HG02623 (cell line): Measurements from ENCODE around the gene EXOC1.
A peak's percentile ranks its signal among the peaks of the same experiment; 100 is the strongest.

Experiments used
- ATAC-seq: cut with Tn5 transposase; IDR thresholded peaks from one replicate; pipeline ENCODE4 v1.9.1; 2021; ENCODE audit warnings: moderate library complexity; ENCODE audit not compliant: unreplicated experiment

EXOC1 gene

DNA sequence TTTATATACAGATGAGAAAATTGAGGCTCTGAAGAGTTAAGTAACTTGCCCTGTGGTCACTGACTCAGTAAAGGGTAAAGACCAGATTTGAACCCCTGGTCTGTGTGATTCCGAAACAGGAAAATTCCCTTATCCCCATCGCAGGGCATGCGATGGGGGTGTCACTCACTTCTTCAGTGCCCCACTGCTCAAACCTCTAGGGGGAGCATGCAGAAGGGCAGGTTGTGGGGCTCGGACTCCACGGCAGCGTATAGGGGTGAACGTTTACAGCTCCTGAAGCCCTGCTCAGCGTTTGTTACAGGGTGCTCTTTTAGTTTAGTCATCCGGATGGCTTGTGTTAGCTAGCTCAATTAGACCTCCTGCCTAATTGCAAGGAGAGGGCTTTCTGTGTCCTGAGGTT lies 3.7 kb upstream of the EXOC1 start:
- no peak for ATAC-seq

DNA sequence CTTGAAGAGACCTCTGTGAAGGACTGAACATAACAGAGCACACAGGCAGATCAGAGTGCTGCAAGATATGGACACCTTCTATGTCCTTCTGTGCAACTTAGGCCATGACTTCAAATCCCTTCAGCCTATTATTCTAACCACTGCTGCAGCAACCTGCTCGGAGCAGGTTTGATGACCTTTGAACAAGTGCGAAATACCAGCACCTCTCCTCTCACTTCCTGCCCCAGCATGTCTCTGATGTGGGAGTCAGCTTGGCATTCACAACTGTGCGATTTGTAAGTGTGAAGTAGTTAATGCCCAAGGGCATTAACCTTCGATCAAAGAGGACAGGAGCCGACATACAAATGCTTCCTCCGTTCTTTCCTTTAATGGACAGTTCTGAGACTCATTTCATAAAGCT lies 1.6 kb upstream of the EXOC1 start:
- ATAC-seq = no peak

DNA sequence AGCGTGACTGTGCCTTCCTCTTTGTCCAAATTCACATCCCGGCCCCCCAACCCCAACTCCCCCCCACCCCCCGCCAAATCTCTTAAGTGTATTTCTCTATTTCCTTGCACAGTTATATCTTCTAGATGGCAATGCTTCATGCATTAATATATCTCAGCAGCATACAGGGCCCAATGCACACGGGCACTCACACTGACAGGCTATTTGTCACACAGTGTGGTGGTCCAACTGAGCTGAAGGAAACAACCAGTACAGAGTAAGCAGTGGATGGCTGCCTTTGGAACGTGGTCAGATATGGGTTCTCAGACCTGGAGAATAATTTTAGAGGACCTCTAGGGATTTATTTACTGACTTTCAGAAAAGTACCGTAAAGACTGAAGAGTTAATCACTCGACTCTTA lies 681 bp downstream of the EXOC1 start:
- no peak for ATAC-seq

DNA sequence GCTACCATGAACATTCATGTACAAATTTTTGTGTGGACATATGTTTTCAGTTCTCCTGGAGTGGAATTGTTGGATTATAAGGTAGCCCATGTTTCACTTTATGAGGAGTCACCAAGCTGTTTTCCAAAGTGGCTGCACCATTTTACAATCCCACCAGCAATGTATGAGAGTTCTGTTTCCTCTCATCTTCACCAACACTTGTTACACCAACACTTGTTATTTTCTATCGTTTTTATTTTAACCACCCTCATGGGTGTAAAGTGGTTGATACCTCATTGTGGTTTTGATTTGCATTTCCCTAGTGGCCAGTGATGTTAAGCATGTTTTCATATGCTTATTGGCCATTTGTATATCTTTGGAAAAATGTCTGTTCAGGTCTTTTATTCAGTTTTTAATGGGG lies 4.1 kb downstream of the EXOC1 start:
- no peak for ATAC-seq

DNA sequence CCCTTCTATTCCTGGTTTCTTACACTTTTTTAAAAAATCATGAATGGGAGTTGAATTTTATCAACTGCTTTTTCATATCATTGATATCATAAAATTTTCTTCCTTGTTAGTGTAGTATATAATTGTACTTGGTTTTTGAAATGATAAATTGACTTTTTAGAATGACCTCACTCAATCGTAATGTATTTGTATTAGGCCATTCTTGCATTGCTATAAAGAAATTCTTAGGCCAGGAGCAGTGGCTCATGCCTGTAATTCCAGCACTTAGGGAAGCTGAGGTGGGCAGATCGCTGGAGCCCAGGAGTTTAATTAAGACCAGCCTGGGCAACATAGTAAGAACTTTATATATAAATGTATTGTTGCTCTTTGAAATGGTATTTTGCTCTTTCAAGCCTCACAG lies 6.3 kb downstream of the EXOC1 start:
- ATAC-seq = no peak

DNA sequence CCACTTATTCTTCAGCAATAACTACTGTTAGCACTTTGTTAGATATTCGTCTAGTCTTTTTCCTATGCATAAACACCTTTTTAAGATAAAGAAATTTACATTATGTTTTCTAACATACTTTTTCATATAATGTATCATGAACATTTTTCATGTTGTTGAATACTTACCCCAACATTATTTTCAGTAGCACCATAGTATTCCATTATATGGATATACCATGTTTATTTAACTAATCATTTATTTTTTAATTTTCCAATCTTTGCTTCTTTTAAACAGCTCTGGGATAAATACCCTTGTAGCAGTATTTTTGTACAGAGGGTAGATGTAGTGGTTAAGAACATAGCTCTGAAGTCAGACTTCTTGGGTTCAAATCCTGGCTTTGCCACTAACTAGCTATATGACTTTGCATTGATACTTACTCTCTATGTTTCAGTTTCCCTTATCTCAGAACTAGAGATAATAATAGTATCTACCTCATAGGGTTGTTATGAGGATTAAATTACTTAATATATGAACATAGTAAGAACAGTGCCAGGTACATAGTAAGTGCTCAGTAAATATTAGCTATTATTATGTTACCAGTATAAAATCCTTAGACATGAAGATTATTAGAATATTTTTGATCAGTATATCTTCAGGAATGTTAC lies 11.3 kb downstream of the EXOC1 start:
- ATAC-seq = no peak

DNA sequence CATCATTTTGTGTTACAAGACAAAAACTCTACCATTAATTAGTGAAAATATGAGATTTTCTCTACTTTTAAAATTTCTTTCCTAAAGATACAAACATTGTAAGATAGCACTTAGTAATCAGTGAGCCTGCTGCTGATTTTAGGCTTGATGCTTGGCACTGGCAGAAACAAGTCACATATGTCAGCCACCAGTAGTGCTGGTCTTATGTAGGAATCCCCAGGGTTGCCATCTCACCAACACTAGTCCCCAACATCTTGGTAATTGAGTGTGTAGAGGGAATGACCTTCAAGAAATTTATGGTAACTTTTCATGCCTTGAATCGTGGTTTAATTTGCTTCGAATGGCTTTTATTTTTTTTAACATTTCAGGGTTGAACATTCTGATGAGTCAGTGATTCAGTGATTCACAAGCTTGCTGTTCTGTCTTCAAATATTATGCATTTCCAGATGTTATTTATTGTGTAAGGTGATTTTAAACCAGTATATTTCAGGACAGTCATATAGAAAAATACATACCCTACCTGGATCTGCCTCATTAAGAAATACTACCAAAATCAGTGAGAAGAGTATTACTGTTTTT lies 11.9 kb downstream of the EXOC1 start:
- ATAC-seq = no peak

DNA sequence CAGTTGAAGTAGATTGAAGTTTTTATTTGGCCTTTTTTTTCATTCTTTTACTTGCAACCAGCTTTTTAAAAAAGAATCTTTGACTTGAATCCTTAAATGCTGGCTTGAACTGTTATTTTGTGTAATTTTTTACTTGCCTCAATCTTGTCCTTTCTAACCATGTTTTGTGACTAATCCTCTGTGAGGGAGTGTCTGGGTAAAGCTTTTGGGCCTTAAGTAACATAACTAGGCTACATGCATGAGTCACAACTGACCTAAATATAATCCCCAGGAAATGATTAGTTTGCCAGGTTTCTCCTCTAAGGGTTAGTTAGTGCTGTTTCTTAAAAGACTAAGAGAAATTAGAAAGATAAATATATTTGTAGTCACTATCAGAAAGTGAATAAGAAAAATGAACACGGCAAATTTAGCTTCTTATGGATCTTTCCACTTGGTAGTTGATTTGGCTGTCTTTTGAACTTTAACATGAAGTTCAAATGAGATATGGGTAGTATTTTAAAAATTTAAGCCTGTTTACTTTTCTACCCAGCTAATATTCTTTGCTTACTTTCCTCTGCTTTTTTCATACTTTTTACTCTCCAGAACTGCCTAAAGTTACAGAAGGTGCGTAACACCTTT lies 13.0 kb downstream of the EXOC1 start:
- peak; percentile 80 for ATAC-seq

DNA sequence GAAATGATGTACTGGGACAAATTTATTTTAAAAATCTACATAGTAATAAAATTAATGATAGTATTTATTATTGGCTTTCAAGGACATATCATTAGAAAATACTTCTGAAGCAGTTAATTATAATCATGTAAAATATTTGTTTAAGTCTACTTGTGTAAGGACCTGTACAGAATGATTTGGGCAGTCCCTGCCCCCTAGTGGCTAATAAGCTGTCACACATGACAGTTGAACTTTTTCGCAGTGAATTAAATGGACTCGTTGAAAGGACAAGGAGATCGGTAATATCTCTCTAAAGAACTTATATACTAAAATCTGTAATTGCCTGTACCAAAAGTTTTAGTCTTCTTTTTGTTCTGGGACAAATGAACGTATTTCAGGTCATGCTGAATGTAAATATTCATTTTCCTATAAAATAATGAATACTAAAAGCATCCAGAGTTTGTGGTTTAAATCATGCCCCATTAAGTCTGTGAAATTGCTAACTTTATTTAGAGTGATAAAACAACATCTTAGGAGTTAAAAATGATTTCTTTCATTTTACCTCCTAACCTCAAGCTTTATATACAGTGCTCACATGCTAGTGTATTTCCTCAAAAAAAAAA lies 13.6 kb downstream of the EXOC1 start:
- ATAC-seq = peak; percentile 82

DNA sequence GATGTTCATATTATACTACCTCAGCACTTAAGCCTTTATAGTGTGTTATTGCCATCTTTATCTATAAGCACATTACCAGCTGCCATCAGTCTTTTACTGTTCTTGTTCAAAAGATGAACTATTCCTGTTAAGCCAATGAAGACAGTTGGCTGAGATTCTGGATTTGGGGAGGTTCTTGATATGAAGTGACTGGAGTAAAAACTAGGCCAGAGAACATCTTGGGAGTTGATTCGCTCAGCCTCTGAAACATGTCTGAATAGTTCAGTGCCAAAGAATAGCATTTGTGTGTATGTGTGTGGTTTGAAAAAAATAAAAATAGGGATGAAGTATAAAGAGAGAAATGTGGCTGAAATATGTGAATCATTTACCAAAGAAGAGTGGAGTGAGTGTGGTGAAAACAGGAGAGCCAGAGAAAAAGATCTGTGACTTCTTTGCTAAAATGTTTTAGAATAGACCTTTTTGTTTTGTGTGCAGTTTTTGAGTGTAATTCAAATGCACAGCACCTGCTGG lies 15.2 kb downstream of the EXOC1 start:
- no peak for ATAC-seq

DNA sequence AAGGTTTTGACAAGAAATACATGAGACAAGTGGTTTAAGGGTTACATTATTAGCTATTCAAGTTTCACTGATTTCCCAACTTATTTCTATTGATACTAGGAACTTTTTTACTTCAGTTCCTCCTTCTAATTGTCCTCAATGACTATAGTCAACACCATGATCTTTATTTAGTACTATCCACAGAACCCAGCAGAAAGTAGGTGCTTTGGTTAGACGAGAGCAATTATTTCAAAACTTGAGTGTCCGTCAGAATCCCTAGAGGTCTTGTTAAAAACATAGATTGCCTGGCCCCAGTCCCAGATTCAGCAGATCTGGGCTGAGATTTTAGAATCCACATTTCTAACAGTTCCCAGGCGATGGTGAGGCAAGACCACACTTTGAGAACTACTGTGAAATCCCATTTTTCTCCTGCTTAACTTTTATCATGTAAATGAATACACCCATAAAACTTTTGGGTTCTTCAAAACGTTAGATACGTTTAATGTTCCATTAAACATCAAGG lies 17.9 kb downstream of the EXOC1 start:
- ATAC-seq = no peak

DNA sequence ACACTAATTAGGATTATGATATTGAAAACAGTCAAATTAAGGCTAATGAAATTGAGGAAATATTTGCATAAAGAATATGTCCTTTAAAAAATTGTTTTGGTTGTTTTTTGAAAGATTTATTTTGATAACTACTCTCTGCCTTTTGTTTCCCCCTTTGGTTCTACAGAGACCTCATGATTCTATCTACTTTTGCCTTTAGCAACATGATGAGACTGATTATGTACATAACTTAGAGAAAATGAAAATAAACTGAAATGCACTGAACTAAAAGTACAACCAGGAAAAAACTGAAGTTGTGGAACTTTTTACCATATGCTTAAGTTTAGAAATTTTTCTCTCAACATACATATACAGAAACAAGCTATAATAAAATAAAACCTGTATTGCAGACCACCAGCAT lies 21.4 kb downstream of the EXOC1 start:
- no peak for ATAC-seq

DNA sequence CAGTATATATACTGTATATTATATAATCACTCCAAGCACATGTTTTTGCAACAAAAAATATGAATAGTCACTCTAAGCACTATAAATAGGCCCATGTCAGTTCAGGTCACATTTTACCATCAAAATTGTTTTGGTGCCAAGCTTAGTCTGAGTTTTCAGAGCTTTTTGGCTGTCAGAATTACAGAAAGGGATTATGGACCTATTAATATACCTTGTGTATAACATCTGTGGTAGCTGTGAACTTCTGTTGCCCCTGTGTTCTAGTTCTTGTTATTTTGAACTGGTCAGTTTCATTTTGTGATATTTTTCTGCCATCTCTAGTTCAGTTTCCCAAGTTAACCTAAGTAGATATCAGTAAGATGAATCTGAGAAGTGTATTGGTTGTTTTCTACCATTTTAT lies 22.9 kb downstream of the EXOC1 start:
- no peak for ATAC-seq

DNA sequence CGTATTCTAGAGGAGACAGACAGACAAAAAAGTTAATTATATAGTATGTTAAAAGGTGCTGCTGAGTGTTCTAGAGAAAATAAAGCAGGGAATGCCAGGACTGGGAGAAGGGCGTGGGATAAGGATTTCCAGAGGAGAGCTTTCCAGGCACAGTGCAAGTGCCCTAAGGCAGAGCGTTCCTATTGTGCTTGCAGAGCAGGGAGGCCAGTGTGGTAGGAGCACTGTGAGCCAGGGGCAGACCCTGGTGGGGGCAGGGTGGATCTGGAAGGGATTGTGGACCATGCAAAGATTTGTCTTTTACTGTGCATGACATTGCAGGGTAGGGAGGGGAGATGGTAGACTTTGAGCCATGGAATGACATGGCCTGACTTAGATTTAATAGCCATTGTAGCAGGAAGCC lies 25.8 kb downstream of the EXOC1 start:
- no peak for ATAC-seq

DNA sequence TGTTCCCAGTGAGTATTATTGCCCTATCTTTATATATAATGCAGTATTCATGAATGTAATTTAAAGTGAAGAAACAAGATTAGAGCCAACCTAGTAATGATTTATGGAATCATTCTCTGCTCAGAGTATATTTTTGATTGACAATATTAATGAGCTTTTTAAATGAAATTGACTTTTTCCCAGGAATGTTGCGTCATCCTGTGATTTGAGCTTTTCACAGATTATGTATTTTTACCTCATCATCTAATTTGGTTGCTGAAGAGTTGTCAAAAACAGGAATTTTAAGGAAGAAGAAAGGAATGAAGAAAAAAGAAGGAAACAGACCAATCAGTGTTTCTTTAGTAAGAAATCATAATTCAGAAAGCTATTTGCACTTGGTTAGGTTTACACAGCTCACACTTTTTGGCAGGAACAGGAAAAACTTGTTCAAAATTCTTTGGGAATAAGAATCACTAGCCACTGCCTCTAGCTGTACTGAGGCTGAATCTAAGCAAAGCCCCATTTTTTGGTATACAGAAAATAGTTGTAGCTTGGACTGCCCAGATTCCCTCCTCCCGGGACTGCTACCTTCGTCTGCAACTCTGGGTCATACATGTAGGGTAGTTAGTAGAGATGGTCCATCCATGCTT lies 27.3 kb downstream of the EXOC1 start:
- no peak for ATAC-seq

DNA sequence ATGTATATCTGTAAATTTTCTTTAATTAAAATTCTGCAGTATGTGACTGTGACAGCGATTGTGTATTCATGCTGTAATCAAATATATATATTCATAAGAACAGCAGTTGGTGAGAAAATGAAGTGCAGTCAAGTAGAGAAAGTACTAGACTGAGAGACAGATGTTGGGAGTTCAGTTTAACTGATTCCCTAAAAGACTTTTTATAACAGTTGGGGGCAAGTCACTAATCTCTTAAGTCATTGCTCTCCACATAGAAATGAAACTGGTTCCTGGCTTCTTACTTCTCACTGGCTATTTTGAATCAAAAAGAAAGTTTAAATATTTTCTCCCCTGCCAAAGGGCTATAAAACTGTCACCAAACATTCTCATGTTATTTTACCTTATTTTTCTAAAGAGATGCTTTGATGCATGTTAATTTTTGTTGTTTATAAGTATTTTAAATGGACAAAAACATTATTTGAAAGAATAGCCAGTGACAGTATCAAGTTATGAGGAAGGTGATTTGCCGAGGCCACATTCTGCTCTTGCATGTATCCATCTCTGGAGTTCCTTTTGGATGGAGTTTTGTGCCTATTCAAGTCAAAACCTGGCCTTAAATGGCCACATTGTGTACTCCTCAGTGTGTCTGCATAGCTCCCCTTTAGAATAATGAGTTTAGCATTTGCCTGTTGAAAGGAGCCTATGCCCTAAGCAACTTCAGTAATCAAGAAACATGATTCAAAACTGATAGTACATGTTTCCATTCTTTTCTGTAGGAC lies 30.8 kb downstream of the EXOC1 start:
- no peak for ATAC-seq

DNA sequence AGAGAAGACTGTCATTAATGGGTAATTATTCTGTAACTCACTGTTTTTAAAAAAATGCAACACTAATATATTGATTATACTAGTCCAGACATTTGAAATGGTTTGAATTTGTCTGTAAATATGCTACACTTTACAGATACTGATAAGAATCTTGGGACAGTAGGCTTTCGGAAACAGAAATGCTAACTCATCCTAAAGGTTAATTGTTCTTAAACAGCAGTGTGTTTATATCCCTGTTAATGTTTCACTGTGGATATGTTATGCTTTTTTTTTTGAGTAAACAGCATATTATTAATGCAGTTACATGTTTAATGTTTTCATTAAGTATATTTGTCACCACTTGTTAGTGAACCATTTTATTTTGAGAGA lies 31.4 kb downstream of the EXOC1 start:
- no peak for ATAC-seq

DNA sequence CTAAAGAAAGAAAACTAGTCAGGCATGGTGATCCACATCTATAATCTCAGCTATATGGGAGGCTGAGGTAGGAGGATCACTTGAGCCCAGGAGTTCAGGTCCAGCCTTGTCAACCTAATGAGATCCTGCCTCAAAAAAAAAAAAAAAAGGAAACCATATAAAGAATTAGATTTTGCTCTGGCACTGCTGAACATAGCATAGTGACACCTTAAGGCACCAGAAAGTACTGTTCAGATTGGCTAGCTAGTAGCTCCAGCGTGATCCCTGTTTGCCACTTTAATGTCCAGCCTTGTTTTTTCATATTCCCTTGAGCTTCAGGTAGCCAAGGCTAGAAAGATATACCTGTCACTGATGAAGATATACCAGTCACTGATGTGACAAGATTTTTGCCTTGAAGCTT lies 34.1 kb downstream of the EXOC1 start:
- ATAC-seq = no peak

DNA sequence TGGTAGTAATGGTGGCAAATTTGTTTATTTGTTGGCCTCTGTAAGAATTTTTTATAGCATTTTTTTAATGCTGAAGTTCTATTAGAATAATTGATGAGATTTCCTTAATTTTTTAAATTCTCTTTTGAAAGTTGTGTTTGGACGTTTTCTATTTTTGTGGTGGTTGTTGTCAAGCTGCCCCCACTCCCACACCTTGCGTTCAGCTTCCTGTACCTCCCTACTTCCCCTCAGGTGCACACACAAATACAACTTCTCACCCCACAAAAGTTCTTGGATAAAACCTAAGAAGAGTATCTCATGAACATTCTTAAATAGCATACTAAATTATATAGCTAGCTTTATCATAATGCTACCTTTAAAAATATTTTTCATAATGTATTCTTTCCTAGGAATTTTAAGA lies 38.7 kb downstream of the EXOC1 start:
- ATAC-seq = no peak

DNA sequence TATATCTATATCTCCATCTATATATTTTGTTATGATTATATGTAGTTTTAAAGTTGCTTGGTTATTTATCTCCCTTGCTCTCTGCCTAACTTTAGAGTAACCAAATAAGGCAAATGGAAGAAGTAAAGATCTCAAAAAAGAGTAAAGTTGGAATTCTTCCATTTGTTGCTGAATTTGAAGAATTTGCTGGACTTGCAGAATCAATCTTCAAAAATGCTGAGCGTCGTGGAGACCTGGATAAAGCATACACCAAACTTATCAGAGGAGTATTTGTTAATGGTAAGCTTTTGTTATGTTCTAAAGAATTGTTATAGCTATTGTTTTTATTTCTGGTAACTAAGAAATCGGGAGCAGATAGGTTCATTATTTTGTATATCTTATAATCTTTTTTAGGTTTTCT lies 43.2 kb downstream of the EXOC1 start:
- ATAC-seq = no peak

DNA sequence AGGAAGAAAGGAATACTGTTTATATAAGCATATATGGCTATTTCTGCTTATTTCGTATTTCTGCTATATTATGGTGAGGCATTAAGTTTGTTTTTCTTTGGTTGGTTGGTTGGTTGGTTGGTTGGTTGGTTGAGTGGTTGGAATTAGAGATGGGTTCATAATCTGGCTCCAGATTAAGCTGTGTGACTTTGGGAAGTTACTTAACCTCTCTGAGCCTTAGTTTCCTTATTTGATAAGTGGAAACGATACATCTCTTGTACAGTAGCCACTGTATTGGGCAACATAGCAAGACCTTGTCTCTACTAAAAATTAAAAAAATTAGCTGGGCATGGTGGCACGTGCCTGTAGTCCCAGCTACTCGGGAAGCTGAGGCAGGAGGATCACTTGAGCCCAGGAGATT lies 49.2 kb downstream of the EXOC1 start:
- no peak for ATAC-seq
